ENCODE results near the gene E4F1.

Gene E4F1

DNA sequence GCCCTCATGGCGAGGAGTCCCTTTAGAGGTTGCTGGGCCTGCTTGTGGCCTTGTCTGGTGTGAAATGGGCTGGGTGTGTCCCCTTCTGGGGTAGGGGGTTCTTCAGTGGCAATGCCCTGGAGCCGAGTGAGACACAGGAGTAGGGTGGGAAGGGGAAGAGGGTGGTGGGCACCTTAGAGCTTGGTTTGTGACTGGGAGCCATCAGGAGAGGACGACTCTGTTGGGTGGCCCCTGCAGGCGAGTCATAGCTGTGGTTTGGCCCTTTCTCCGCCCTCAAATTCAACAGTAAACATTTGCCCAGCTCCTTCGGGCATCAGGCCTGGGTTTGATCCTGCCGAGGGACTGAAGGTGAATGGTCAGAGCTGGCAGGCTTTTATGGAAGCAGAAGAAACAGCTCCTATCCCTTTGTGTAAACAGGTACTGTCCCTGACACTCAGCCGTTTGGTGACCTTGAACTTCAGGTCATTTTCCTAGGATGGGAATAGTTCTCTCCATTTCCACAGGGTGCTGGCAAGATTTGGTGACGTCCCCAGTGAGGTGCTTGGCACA lies 2.9 kb downstream of the E4F1 start:
- H3K27ac ChIP-seq (ENCODE audit: low read length), result no peak overlapping the region

DNA sequence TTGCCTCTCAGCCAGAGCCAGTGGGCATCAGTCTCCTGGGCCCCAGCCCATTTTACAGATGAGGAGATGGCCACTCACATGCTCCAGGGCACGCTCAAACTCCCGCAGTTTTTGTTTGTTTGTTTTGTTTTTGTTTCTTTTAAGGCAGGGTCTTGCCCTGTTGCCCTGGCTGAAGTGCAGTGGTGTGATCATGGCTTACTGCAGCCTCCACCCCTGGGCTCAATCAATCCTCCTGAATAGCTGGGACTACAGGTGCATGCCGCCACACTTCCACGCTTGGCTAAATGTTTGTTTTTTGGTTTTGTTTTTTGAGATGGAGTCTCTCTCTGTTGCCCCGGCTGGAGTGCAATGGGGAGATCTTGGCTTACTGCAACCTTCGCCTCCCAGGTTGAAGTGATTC lies 3.5 kb downstream of the E4F1 start:
- Histone ChIP-seq H3K27ac (ENCODE audit: low read length) (no peak overlapping the region), H3K4me3 (ENCODE audit: low read depth in 1 of 2, low read length in 2 of 2) (no peak overlapping the region), H3K9me3 (ENCODE audit: control insufficient read depth in 1 of 2, low read length in 2 of 2) (no peaks in the 10 kb centered on the region), H3K27me3 (ENCODE audit: low read depth, low read length) (no peaks in the 10 kb centered on the region), H3K36me3 (ENCODE audit: control insufficient read depth in 1 of 2, insufficient read depth in 2 of 2, low read length in 2 of 2) (peaks cover 24 to 46% of the 10 kb centered on the region in 2 donors), H3K4me1 (ENCODE audit: control insufficient read depth in 1 of 2, insufficient read depth in 2 of 2, low read length in 2 of 2) (peaks cover 0 to 21% of the 10 kb centered on the region in 2 donors)

More for the DNA sequence above, 2.9 kb downstream of the E4F1 start:
- Histone ChIP-seq H3K4me3 (ENCODE audit: low read depth in 1 of 2, low read length in 2 of 2) (no peak overlapping the region), H3K9me3 (ENCODE audit: control insufficient read depth in 1 of 2, low read length in 2 of 2) (no peaks in the 10 kb centered on the region), H3K27me3 (ENCODE audit: low read depth, low read length) (no peaks in the 10 kb centered on the region), H3K4me1 (ENCODE audit: control insufficient read depth in 1 of 2, insufficient read depth in 2 of 2, low read length in 2 of 2) (peaks cover 0 to 21% of the 10 kb centered on the region in 2 donors), H3K36me3 (ENCODE audit: control insufficient read depth in 1 of 2, insufficient read depth in 2 of 2, low read length in 2 of 2) (peaks cover 18 to 40% of the 10 kb centered on the region in 2 donors)

DNA sequence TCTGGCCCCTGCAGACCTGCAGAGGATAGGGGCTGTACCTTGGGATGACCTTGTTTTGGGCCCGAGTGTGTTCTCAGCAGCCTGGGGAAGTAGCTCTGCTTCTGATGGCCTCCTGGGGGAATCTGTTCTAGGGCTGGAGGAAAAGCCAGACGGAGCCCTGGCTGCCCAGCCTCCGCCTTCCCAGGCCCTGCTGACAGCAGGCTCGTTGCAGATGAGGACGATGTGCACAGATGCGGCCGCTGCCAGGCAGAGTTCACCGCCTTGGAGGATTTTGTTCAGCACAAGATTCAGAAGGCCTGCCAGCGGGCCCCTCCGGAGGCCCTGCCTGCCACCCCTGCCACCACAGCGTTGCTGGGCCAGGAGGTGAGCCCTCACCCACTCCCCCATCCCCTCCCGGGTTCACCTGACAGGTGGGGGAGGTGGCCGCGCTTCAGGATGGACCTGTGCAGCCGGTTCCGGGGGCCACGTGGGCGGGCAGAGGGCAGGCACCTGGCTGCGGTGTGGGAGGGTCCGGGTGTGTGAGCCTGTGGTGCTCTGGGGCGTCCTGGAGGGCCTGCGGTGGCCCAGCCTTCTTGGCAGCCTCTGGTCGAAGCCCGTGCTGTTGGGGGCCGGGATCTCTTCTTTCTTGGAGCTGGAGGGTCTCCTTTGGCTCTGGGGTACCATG lies 4.9 kb downstream of the E4F1 start:
- peaks cover 0 to 21% of the 10 kb centered on the region in 2 donors for H3K4me1 ChIP-seq (ENCODE audit: control insufficient read depth in 1 of 2, insufficient read depth in 2 of 2, low read length in 2 of 2)
- no peaks in the 10 kb centered on the region for H3K9me3 ChIP-seq (ENCODE audit: control insufficient read depth in 1 of 2, low read length in 2 of 2)
- no peak overlapping the region for H3K4me3 ChIP-seq (ENCODE audit: low read depth in 1 of 2, low read length in 2 of 2)
- H3K27me3 ChIP-seq (ENCODE audit: low read depth, low read length), result no peaks in the 10 kb centered on the region
- H3K27ac ChIP-seq (ENCODE audit: low read length), result no peak overlapping the region
- H3K36me3 ChIP-seq (ENCODE audit: control insufficient read depth in 1 of 2, insufficient read depth in 2 of 2, low read length in 2 of 2), result peaks cover 24 to 59% of the 10 kb centered on the region in 2 donors

DNA sequence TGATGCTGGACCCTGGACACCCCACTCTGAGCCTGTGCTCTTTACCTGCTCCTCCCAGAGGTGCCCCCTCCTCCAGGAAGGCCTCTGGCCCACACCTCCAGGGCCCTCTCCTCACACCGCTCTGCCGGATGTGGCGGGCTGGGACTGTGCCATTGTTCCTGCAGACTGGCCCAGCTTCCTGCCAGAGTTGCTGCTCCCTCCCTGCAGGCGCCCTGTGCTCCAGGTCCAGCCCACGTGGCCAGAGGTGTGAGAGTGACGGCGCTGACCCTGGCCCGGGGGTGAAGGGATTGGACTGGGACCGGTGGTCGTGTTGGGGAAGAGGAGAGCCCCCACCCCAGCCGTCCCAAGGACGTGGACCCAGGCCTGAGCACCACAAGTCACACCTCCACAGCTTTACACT lies 5.7 kb downstream of the E4F1 start:
- peaks cover 29 to 67% of the 10 kb centered on the region in 2 donors for H3K36me3 ChIP-seq (ENCODE audit: control insufficient read depth in 1 of 2, insufficient read depth in 2 of 2, low read length in 2 of 2)
- H3K9me3 ChIP-seq (ENCODE audit: control insufficient read depth in 1 of 2, low read length in 2 of 2), result no peaks in the 10 kb centered on the region
- no peaks in the 10 kb centered on the region for H3K27me3 ChIP-seq (ENCODE audit: low read depth, low read length)
- H3K4me3 ChIP-seq (ENCODE audit: low read depth in 1 of 2, low read length in 2 of 2), result no peak overlapping the region
- peaks cover 0 to 19% of the 10 kb centered on the region in 2 donors for H3K4me1 ChIP-seq (ENCODE audit: control insufficient read depth in 1 of 2, insufficient read depth in 2 of 2, low read length in 2 of 2)
- no peak overlapping the region for H3K27ac ChIP-seq (ENCODE audit: low read length)

DNA sequence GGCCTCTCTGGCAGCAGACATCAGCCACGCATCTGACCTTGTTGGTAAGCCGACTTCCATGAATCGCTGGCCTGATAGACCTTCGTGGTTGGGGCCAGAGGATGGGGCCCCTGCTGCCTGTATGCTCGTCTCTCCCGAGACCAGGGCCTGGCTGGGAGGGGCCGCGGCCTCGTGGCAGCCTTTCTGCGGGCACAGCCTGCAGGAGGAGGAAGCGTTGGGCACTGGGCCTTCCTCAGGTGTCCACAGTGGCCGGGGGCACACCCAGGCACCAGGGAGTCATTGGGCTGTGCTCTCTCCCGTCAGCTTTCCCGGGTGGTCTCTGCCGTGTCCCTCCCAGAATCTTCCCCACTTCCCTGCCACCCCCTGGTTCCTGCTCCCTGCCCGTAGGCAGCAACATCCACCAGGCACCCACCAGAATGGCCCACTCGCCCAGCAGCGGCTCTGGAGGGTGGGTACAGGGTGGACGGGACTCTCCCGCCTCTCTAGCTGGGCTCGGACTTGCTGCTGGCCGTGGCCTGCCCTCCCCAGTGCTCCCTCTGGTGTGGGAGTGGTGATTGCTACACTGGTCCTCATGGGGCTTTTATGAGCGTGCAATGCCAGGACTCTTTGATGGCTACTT lies 6.3 kb downstream of the E4F1 start:
- peaks cover 0 to 12% of the 10 kb centered on the region in 2 donors for H3K4me1 ChIP-seq (ENCODE audit: control insufficient read depth in 1 of 2, insufficient read depth in 2 of 2, low read length in 2 of 2)

DNA sequence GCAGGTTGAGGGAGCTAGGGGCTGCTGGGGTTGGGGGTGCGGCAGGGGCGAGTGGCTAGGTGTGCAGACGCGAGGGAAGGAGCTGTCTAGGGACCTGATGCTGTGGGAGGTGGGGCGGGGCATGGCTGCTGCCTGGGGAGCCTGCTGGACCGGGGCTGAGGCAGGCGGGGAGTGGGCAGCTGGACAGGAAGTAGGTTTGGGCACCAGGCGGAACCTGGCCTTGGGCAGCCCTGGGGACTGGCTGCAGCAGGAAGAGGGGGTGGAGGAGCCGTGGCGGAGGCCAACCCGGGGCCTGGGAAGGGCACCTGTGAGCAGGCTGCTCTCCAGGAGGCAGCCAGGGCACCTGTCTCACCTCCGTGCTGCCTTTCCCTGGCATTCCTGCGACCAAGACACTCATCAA lies 7.0 kb downstream of the E4F1 start:
- H3K27ac ChIP-seq (ENCODE audit: low read length), result no peak overlapping the region

More for the DNA sequence above, 6.3 kb downstream of the E4F1 start:
- no peaks in the 10 kb centered on the region for H3K27me3 ChIP-seq (ENCODE audit: low read depth, low read length)
- H3K36me3 ChIP-seq (ENCODE audit: control insufficient read depth in 1 of 2, insufficient read depth in 2 of 2, low read length in 2 of 2), result peaks cover 29 to 74% of the 10 kb centered on the region in 2 donors
- H3K27ac ChIP-seq (ENCODE audit: low read length), result no peak overlapping the region
- no peak overlapping the region for H3K4me3 ChIP-seq (ENCODE audit: low read depth in 1 of 2, low read length in 2 of 2)
- no peaks in the 10 kb centered on the region for H3K9me3 ChIP-seq (ENCODE audit: control insufficient read depth in 1 of 2, low read length in 2 of 2)

DNA sequence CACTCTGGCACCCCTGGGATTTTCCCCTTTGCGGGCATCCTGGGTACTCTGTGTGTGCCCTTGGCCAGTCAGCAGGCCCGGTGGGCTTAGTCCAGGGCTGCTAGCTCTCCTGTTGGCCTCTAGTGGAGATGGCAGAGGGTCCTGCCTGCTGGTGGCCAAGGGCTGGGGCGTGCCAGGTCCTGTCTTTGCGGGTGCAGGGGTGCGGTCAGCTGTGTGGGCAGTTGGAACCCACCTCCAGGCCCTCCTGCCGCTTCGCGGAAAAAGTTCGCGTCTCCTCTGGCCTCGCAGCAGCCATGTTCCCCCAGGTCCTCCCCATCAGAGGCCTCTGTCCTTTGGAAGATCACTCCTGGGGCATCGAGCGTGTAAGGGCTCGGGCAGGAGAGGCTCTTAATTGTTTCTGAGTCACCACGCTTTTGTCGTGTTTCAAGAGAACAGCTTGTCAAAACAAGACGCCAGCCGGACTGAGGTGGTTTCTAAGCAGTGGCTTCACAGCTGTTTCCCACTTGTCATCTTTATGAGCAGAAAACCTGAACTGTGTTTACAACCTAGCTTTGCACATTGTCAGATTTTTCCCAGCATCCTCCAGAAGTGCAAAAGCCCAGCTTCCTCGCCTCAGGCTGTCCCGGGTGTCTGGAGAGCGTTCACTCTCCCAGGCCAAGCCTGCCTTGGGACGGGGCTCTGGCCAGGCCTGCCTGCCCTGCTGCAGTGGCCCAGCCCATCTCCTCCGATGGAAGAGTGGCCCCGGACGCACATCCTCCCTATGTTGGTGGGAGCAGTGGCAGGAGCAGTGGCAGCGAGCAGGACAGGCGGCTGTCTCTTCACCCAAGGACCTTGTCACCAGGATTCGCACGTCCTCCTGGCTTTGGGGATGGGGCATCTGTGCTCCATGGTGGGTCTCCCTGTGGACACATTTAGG lies 7.9 kb downstream of the E4F1 start:
- no peak overlapping the region for H3K27ac ChIP-seq (ENCODE audit: low read length)
- no peaks in the 10 kb centered on the region for H3K9me3 ChIP-seq (ENCODE audit: control insufficient read depth in 1 of 2, low read length in 2 of 2)
- no peaks in the 10 kb centered on the region for H3K27me3 ChIP-seq (ENCODE audit: low read depth, low read length)
- peaks cover 26 to 85% of the 10 kb centered on the region in 2 donors for H3K36me3 ChIP-seq (ENCODE audit: control insufficient read depth in 1 of 2, insufficient read depth in 2 of 2, low read length in 2 of 2)
- no peak overlapping the region for H3K4me3 ChIP-seq (ENCODE audit: low read depth in 1 of 2, low read length in 2 of 2)
- H3K4me1 ChIP-seq (ENCODE audit: control insufficient read depth in 1 of 2, insufficient read depth in 2 of 2, low read length in 2 of 2), result peaks cover 0 to 6% of the 10 kb centered on the region in 2 donors

More for the DNA sequence above, 7.0 kb downstream of the E4F1 start:
- peaks cover 29 to 80% of the 10 kb centered on the region in 2 donors for H3K36me3 ChIP-seq (ENCODE audit: control insufficient read depth in 1 of 2, insufficient read depth in 2 of 2, low read length in 2 of 2)
- no peaks in the 10 kb centered on the region for H3K9me3 ChIP-seq (ENCODE audit: control insufficient read depth in 1 of 2, low read length in 2 of 2)
- no peak overlapping the region for H3K4me3 ChIP-seq (ENCODE audit: low read depth in 1 of 2, low read length in 2 of 2)
- no peaks in the 10 kb centered on the region for H3K27me3 ChIP-seq (ENCODE audit: low read depth, low read length)
- H3K4me1 ChIP-seq (ENCODE audit: control insufficient read depth in 1 of 2, insufficient read depth in 2 of 2, low read length in 2 of 2), result peaks cover 0 to 6% of the 10 kb centered on the region in 2 donors

DNA sequence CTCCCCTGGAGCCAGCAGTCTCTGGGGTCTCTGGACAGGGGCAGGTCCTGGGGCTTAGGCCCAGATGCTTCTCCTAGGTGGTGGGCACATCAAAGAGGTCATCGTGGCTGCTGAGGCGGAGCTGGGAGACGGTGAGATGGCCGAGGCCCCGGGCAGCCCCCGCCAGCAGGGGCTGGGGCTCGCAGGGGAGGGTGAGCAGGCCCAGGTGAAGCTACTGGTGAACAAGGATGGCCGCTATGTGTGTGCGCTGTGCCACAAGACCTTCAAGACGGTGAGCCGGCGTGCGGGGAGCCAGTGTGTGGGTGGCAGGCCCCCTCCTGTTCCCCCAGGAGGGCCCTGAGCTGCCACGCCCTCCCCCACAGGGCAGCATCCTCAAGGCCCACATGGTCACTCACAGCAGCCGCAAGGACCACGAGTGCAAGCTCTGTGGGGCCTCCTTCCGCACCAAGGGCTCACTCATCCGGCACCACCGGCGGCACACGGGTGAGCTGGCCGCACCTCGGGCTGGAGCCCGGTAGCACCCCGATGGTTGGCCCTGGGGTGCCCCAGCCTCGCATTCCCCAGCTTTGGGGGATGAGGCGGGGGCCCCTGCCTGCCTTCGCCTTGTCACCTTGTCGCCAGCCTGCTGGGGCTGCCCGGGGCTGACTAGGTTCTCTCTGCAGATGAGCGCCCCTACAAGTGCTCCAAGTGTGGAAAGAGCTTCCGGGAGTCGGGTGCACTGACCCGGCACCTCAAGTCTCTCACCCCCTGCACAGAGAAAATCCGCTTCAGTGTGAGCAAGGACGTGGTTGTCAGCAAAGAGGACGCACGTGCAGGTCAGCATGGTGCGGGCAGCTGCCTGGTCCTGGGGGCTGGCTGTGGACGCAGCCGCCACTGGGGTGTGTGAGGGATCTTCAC lies 9.0 kb downstream of the E4F1 start:
- Histone ChIP-seq H3K4me1 (ENCODE audit: control insufficient read depth in 1 of 2, insufficient read depth in 2 of 2, low read length in 2 of 2) (peaks cover 0 to 15% of the 10 kb centered on the region in 2 donors), H3K27me3 (ENCODE audit: low read depth, low read length) (no peaks in the 10 kb centered on the region), H3K9me3 (ENCODE audit: control insufficient read depth in 1 of 2, low read length in 2 of 2) (no peaks in the 10 kb centered on the region), H3K36me3 (ENCODE audit: control insufficient read depth in 1 of 2, insufficient read depth in 2 of 2, low read length in 2 of 2) (peaks cover 25 to 81% of the 10 kb centered on the region in 2 donors), H3K27ac (ENCODE audit: low read length) (no peak overlapping the region), H3K4me3 (ENCODE audit: low read depth in 1 of 2, low read length in 2 of 2) (no peak overlapping the region)

DNA sequence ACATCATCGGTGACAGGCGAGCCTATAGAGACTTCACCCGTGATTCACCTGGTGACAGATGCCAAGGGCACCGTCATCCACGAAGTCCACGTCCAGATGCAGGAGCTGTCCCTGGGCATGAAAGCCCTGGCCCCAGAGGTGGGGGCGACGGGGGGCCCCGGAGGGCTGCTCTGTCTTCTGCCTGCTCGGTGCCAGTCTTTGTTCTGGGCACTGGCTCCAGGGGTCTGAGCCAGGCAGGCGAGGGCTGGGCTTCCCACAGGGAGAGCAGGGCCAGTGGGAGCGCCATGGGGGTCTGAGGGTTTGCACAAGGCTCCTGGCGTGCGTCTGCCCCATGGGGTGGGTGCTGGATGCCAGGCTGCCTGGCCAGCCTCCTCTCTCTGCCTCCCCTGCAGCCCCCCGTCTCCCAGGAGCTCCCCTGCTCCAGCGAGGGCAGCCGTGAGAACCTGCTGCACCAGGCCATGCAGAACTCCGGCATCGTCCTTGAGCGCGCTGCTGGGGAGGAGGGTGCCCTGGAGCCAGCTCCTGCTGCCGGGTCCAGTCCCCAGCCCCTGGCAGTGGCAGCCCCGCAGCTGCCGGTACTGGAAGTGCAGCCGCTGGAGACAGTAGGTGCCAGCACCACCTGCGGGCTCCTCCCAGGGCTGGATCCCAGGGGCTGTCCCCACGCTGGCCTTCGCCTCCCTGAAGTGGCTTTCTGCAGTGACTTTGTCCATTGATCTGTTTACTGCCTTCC lies 9.8 kb downstream of the E4F1 start:
- no peak overlapping the region for H3K27ac ChIP-seq (ENCODE audit: low read length)
- H3K4me3 ChIP-seq (ENCODE audit: low read depth in 1 of 2, low read length in 2 of 2), result no peak overlapping the region
- peaks cover 25 to 77% of the 10 kb centered on the region in 2 donors for H3K36me3 ChIP-seq (ENCODE audit: control insufficient read depth in 1 of 2, insufficient read depth in 2 of 2, low read length in 2 of 2)
- no peaks in the 10 kb centered on the region for H3K27me3 ChIP-seq (ENCODE audit: low read depth, low read length)
- peaks cover 0 to 20% of the 10 kb centered on the region in 2 donors for H3K4me1 ChIP-seq (ENCODE audit: control insufficient read depth in 1 of 2, insufficient read depth in 2 of 2, low read length in 2 of 2)
- no peaks in the 10 kb centered on the region for H3K9me3 ChIP-seq (ENCODE audit: control insufficient read depth in 1 of 2, low read length in 2 of 2)
